GM23338 (cell line): ENCODE data around the gene TMEM163. TPM values are rescaled to one million over a fixed set of nuclear protein-coding genes. Genes with fewer than 3 reads are reported as not detected.

Source experiments
- ATAC-seq: fragments of 200-7000 bp; cut with Tn5 transposase; 3 replicates; pipeline ENCODE4 v1.9.1; 2020
- DNase-seq: peaks from one replicate; pipeline ENCODE4 v3.0.0-alpha.2; 2015; ENCODE audit warnings: low spot score
- H2AFZ ChIP-seq: fragments of 200-600 bp; sonication (generic); 2 replicates; pipeline ENCODE4 v1.8.0; 2016; ENCODE audit warnings: antibody characterized with exemption, mild to moderate bottlenecking, moderate library complexity
- H3F3A ChIP-seq: fragments of 200-600 bp; sonication (generic); replicated peaks from 2 replicates; pipeline ENCODE4 v1.8.0; 2017; ENCODE audit warnings: antibody characterized with exemption, mixed run types, low read depth
- H3K27ac ChIP-seq: fragments of 200-600 bp; sonication (generic); 2 replicates; pipeline ENCODE4 v1.6.1; 2016; ENCODE audit warnings: low read depth
- H3K27me3 ChIP-seq: fragments of 200-600 bp; sonication (generic); 2 replicates; pipeline ENCODE4 v1.8.0; 2016; ENCODE audit warnings: mild to moderate bottlenecking, mixed run types, moderate library complexity; ENCODE audit not compliant: insufficient read depth
- H3K36me3 ChIP-seq: fragments of 200-600 bp; sonication (generic); 2 replicates; pipeline ENCODE4 v1.8.0; 2016; ENCODE audit warnings: mild to moderate bottlenecking; ENCODE audit not compliant: insufficient read depth
- H3K4me1 ChIP-seq: fragments of 200-600 bp; sonication (generic); 2 replicates; pipeline ENCODE4 v1.8.0; 2016; ENCODE audit warnings: mild to moderate bottlenecking, moderate library complexity; ENCODE audit not compliant: insufficient read depth
- H3K4me2 ChIP-seq: fragments of 200-600 bp; sonication (generic); 2 replicates; pipeline ENCODE4 v1.7.1; 2017; ENCODE audit warnings: mixed run types
- H3K4me3 ChIP-seq: fragments of 200-600 bp; sonication (generic); 2 replicates; pipeline ENCODE4 v1.6.1; 2016; ENCODE audit warnings: mixed run types
- H3K79me2 ChIP-seq: fragments of 200-600 bp; sonication (generic); replicated peaks from 2 replicates; pipeline ENCODE4 v1.8.0; 2017; ENCODE audit warnings: mild to moderate bottlenecking; ENCODE audit not compliant: insufficient read depth
- H3K9me2 ChIP-seq: fragments of 200-600 bp; sonication (generic); 2 replicates; pipeline ENCODE4 v1.8.0; 2017; ENCODE audit not compliant: insufficient read depth
- H4K20me1 ChIP-seq: fragments of 200-600 bp; sonication (generic); replicated peaks from 2 replicates; pipeline ENCODE4 v1.8.0; 2017; ENCODE audit warnings: mild to moderate bottlenecking; ENCODE audit not compliant: insufficient read depth
- H3K27ac Mint-ChIP-seq: 2 replicates; pipeline ENCODE4 v1.8.0; 2020; ENCODE audit warnings: inconsistent platforms, mild to moderate bottlenecking, moderate library complexity, mixed read lengths
- H3K27me3 Mint-ChIP-seq: 3 replicates; pipeline ENCODE4 v1.8.0; 2022; ENCODE audit warnings: low read depth, mild to moderate bottlenecking, moderate library complexity, mixed read lengths, inconsistent platforms; ENCODE audit not compliant: insufficient read depth, poor library complexity
- H3K36me3 Mint-ChIP-seq: 3 replicates; pipeline ENCODE4 v1.8.0; 2021; ENCODE audit warnings: low read depth, mild to moderate bottlenecking, inconsistent platforms, moderate library complexity, mixed read lengths
- H3K4me1 Mint-ChIP-seq: 3 replicates; pipeline ENCODE4 v1.8.0; 2020; ENCODE audit warnings: mild to moderate bottlenecking, inconsistent platforms, mixed read lengths
- H3K4me3 Mint-ChIP-seq: 3 replicates; pipeline ENCODE4 v1.8.0; 2021; ENCODE audit warnings: moderate library complexity, mild to moderate bottlenecking, inconsistent platforms, mixed read lengths
- H3K9me3 Mint-ChIP-seq: 3 replicates; pipeline ENCODE4 v1.8.0; 2020; ENCODE audit warnings: moderate library complexity, mild to moderate bottlenecking, inconsistent platforms, mixed read lengths
- CREB1 ChIP-seq: fragments of 250-450 bp; sonication (Bioruptor Pico); IDR thresholded peaks from 2 replicates; pipeline ENCODE4 v1.5.0; 2020; ENCODE audit warnings: low read depth, mild to moderate bottlenecking, moderate library complexity
- ETS1 ChIP-seq: IDR thresholded peaks from 2 replicates; pipeline ENCODE4 v1.6.1; 2016; ENCODE audit warnings: antibody characterized with exemption
- EZH2 ChIP-seq: fragments of 200-600 bp; sonication (generic); IDR thresholded peaks from one replicate; pipeline ENCODE4 v1.8.0; 2017; ENCODE audit warnings: antibody characterized with exemption, mild to moderate bottlenecking, low read depth; ENCODE audit not compliant: unreplicated experiment
- EZH2phosphoT487 ChIP-seq: fragments of 200-600 bp; sonication (generic); IDR thresholded peaks from one replicate; pipeline ENCODE4 v1.8.1; 2018; ENCODE audit warnings: antibody characterized with exemption; ENCODE audit not compliant: unreplicated experiment
- JUNB ChIP-seq: IDR thresholded peaks from one replicate; pipeline ENCODE4 v1.6.1; 2016; ENCODE audit warnings: antibody characterized with exemption; ENCODE audit not compliant: unreplicated experiment
- NANOG ChIP-seq: IDR thresholded peaks from 2 replicates; pipeline ENCODE4 v1.6.1; 2016; ENCODE audit warnings: antibody characterized with exemption, borderline replicate concordance
- POLR2AphosphoS5 ChIP-seq: IDR thresholded peaks from 2 replicates; pipeline ENCODE4 v1.6.1; 2016; ENCODE audit warnings: antibody characterized with exemption, low read depth
- STAT1 ChIP-seq: IDR thresholded peaks from one replicate; pipeline ENCODE4 v1.6.1; 2016; ENCODE audit warnings: antibody characterized with exemption; ENCODE audit not compliant: unreplicated experiment
- ZNF114 ChIP-seq: fragments of 250-450 bp; sonication (Bioruptor Pico); IDR thresholded peaks from 2 replicates; pipeline ENCODE4 v1.5.0; 2020; ENCODE audit warnings: mild to moderate bottlenecking, moderate library complexity
- ZNF331 ChIP-seq: fragments of 250-450 bp; sonication (Bioruptor Pico); IDR thresholded peaks from 2 replicates; pipeline ENCODE4 v1.5.0; 2020; ENCODE audit warnings: low read depth, mild to moderate bottlenecking, moderate library complexity
- polyA plus RNA-seq: library from polyadenylated mRNA; unstranded; fragments of >200 nt; fragmentation: Nextera tagmentation; extraction: Ambion mirVana; gene quantifications from 2 replicates; pipeline ENCODE4 v1.2.1, GENCODE V29; 2016
- total RNA-seq: library from RNA; depleted of rRNA; stranded (reverse); fragments of >200 nt; shearing (Covaris generic); gene quantifications from 2 replicates; pipeline ENCODE4 v1.2.3, GENCODE V29; 2014
- TF ChIP-seq, protein P1 (sequence below), 2 experiments: fragments of 200-600 bp in 1 of 2; sonication (generic) in 1 of 2; conservative IDR thresholded peaks; 2 replicates each; pipeline versions ENCODE4 v1.5.1 to v1.6.1; 2016 to 2017; ENCODE audit warnings: antibody characterized with exemption in 2 of 2, low read depth in 2 of 2, mild to moderate bottlenecking in 2 of 2, moderate library complexity in 1 of 2
- TF ChIP-seq, protein P2 (sequence below): fragments of 250-450 bp; sonication (Bioruptor Pico); IDR thresholded peaks from 2 replicates; pipeline ENCODE4 v1.5.0; 2020; ENCODE audit warnings: mild to moderate bottlenecking, moderate library complexity
- TF ChIP-seq, protein P3 (sequence below): IDR thresholded peaks from one replicate; pipeline ENCODE4 v1.6.1; 2018; ENCODE audit warnings: antibody characterized with exemption; ENCODE audit not compliant: unreplicated experiment

TMEM163 gene
- total and polyA plus RNA-seq, 2 experiments from 2014 or later, result 1.1 to 1.8 TPM

DNA sequence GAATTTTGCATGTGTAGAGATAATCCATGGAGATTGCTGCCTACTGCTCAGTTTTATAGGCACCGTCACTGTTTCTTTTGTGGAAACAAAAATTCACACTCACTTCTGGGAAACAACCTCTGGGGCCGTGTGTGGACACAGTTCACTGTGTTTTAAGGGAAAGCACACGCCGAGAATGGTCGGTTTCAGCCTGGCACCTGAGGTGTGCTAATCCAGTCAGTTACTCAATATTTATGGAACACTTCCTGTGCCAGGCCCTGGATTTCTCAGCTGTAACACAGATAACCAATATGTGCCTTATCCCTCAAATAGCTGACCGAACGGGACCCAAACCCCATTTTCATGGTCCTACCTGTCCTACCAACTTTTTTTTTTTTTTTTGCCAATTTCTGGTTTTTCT lies 285.3 kb downstream of the TMEM163 start:
- Histone ChIP-seq H2AFZ (no peak overlapping the region), H3K4me3 (no peak overlapping the region), H4K20me1 (peaks cover 12% of the 10 kb centered on the region), H3F3A (no peaks in the 10 kb centered on the region), H3K9me2 (no peaks in the 10 kb centered on the region), H3K79me2 (no peaks in the 10 kb centered on the region), H3K4me1 (peaks cover 10% of the 10 kb centered on the region), H3K27ac (no peak overlapping the region), H3K27me3 (peaks cover 38% of the 10 kb centered on the region), H3K4me2 (no peak overlapping the region), H3K36me3 (no peaks in the 10 kb centered on the region)
- TF ChIP-seq NANOG (no peak), ETS1 (no peak), ZNF114 (no peak), CREB1 (CRISPR knock-in tag) (no peak), ZNF331 (CRISPR knock-in tag) (no peak), JUNB (no peak), POLR2AphosphoS5 (no peak), EZH2 (no peak), STAT1 (no peak), EZH2phosphoT487 (no peak)
- TF ChIP-seq, protein P1, sequence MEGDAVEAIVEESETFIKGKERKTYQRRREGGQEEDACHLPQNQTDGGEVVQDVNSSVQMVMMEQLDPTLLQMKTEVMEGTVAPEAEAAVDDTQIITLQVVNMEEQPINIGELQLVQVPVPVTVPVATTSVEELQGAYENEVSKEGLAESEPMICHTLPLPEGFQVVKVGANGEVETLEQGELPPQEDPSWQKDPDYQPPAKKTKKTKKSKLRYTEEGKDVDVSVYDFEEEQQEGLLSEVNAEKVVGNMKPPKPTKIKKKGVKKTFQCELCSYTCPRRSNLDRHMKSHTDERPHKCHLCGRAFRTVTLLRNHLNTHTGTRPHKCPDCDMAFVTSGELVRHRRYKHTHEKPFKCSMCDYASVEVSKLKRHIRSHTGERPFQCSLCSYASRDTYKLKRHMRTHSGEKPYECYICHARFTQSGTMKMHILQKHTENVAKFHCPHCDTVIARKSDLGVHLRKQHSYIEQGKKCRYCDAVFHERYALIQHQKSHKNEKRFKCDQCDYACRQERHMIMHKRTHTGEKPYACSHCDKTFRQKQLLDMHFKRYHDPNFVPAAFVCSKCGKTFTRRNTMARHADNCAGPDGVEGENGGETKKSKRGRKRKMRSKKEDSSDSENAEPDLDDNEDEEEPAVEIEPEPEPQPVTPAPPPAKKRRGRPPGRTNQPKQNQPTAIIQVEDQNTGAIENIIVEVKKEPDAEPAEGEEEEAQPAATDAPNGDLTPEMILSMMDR (conservative IDR thresholded peaks at IDR 0.05; ENCODE audit: low read depth in 2 of 2), result no peak
- TF ChIP-seq, protein P2, sequence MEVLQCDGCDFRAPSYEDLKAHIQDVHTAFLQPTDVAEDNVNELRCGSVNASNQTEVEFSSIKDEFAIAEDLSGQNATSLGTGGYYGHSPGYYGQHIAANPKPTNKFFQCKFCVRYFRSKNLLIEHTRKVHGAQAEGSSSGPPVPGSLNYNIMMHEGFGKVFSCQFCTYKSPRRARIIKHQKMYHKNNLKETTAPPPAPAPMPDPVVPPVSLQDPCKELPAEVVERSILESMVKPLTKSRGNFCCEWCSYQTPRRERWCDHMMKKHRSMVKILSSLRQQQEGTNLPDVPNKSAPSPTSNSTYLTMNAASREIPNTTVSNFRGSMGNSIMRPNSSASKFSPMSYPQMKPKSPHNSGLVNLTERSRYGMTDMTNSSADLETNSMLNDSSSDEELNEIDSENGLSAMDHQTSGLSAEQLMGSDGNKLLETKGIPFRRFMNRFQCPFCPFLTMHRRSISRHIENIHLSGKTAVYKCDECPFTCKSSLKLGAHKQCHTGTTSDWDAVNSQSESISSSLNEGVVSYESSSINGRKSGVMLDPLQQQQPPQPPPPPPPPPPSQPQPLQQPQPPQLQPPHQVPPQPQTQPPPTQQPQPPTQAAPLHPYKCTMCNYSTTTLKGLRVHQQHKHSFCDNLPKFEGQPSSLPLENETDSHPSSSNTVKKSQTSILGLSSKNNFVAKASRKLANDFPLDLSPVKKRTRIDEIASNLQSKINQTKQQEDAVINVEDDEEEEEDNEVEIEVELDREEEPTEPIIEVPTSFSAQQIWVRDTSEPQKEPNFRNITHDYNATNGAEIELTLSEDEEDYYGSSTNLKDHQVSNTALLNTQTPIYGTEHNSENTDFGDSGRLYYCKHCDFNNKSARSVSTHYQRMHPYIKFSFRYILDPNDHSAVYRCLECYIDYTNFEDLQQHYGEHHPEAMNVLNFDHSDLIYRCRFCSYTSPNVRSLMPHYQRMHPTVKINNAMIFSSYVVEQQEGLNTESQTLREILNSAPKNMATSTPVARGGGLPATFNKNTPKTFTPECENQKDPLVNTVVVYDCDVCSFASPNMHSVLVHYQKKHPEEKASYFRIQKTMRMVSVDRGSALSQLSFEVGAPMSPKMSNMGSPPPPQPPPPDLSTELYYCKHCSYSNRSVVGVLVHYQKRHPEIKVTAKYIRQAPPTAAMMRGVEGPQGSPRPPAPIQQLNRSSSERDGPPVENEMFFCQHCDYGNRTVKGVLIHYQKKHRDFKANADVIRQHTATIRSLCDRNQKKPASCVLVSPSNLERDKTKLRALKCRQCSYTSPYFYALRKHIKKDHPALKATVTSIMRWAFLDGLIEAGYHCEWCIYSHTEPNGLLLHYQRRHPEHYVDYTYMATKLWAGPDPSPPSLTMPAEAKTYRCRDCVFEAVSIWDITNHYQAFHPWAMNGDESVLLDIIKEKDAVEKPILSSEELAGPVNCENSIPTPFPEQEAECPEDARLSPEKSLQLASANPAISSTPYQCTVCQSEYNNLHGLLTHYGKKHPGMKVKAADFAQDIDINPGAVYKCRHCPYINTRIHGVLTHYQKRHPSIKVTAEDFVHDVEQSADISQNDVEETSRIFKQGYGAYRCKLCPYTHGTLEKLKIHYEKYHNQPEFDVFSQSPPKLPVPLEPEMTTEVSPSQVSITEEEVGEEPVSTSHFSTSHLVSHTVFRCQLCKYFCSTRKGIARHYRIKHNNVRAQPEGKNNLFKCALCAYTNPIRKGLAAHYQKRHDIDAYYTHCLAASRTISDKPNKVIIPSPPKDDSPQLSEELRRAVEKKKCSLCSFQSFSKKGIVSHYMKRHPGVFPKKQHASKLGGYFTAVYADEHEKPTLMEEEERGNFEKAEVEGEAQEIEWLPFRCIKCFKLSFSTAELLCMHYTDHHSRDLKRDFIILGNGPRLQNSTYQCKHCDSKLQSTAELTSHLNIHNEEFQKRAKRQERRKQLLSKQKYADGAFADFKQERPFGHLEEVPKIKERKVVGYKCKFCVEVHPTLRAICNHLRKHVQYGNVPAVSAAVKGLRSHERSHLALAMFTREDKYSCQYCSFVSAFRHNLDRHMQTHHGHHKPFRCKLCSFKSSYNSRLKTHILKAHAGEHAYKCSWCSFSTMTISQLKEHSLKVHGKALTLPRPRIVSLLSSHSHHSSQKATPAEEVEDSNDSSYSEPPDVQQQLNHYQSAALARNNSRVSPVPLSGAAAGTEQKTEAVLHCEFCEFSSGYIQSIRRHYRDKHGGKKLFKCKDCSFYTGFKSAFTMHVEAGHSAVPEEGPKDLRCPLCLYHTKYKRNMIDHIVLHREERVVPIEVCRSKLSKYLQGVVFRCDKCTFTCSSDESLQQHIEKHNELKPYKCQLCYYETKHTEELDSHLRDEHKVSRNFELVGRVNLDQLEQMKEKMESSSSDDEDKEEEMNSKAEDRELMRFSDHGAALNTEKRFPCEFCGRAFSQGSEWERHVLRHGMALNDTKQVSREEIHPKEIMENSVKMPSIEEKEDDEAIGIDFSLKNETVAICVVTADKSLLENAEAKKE, result no peak
- TF ChIP-seq, protein P3, sequence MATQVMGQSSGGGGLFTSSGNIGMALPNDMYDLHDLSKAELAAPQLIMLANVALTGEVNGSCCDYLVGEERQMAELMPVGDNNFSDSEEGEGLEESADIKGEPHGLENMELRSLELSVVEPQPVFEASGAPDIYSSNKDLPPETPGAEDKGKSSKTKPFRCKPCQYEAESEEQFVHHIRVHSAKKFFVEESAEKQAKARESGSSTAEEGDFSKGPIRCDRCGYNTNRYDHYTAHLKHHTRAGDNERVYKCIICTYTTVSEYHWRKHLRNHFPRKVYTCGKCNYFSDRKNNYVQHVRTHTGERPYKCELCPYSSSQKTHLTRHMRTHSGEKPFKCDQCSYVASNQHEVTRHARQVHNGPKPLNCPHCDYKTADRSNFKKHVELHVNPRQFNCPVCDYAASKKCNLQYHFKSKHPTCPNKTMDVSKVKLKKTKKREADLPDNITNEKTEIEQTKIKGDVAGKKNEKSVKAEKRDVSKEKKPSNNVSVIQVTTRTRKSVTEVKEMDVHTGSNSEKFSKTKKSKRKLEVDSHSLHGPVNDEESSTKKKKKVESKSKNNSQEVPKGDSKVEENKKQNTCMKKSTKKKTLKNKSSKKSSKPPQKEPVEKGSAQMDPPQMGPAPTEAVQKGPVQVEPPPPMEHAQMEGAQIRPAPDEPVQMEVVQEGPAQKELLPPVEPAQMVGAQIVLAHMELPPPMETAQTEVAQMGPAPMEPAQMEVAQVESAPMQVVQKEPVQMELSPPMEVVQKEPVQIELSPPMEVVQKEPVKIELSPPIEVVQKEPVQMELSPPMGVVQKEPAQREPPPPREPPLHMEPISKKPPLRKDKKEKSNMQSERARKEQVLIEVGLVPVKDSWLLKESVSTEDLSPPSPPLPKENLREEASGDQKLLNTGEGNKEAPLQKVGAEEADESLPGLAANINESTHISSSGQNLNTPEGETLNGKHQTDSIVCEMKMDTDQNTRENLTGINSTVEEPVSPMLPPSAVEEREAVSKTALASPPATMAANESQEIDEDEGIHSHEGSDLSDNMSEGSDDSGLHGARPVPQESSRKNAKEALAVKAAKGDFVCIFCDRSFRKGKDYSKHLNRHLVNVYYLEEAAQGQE, result no peak
- H3K4me1 Mint-ChIP-seq, result peaks cover 17% of the 10 kb centered on the region
- no peak overlapping the region for H3K27ac Mint-ChIP-seq
- H3K9me3 Mint-ChIP-seq, result no peaks in the 10 kb centered on the region
- peaks cover 17% of the 10 kb centered on the region for H3K27me3 Mint-ChIP-seq
- DNase-seq (no peak), ATAC-seq (no peak)
- no peak overlapping the region for H3K4me3 Mint-ChIP-seq
- peaks cover 4% of the 10 kb centered on the region; the same call in 2 of the 3 replicates for H3K36me3 Mint-ChIP-seq
